Measurements from ENCODE around the gene LEAP2. TPM values are rescaled to one million over a fixed set of nuclear protein-coding genes. Genes with fewer than 3 reads are reported as not detected.

Gene LEAP2
- total RNA-seq, 1 donor from 2014 or later: 1.0 TPM

Other genes with a start within 250 kb of the LEAP2 start
- not detected in 2 replicates for gene IL13, start 215.5 kb upstream of the LEAP2 start, total RNA-seq
- not detected in 2 replicates for gene IL4, start 199.7 kb upstream of the LEAP2 start, total RNA-seq
- gene KIF3A, start 136.1 kb upstream of the LEAP2 start, total RNA-seq: 7.1 and 7.4 TPM in 2 replicates
- gene CCNI2, start 126.2 kb upstream of the LEAP2 start, total RNA-seq: not detected in 2 replicates
- gene SEPTIN8, start 96.4 kb upstream of the LEAP2 start, total RNA-seq: 22.0 and 25.3 TPM in 2 replicates
- gene SOWAHA, start 60.4 kb upstream of the LEAP2 start, total RNA-seq: 0.11 and 0.36 TPM in 2 replicates
- 7.7 and 10.0 TPM in 2 replicates for gene SHROOM1, start 43.0 kb upstream of the LEAP2 start, total RNA-seq
- gene GDF9, start 7.2 kb upstream of the LEAP2 start, total RNA-seq: 0.27 and 0.57 TPM in 2 replicates
- 99.8 and 134 TPM in 2 replicates for gene UQCRQ, start 7.0 kb upstream of the LEAP2 start, total RNA-seq
- gene AFF4, start 90.0 kb downstream of the LEAP2 start, total RNA-seq: 87.9 and 98.6 TPM in 2 replicates
- 18.6 and 21.7 TPM in 2 replicates for gene ZCCHC10, start 152.9 kb downstream of the LEAP2 start, total RNA-seq
- 145 TPM in 2 replicates for gene HSPA4, start 178.3 kb downstream of the LEAP2 start, total RNA-seq

Data from myocyte (in vitro differentiated cells).